Activated naive CD4-positive, alpha-beta T cell treated with anti-CD3 and anti-CD28 coated beads, Interleukin-2, amount 50 U/mL, for 72 hours (primary cell): ENCODE results near the gene UBE2E2. TPM values are rescaled to one million over a fixed set of nuclear protein-coding genes. Genes with fewer than 3 reads are reported as not detected.

Source experiments
- ATAC-seq, 2 donors: fragments of 150-1000 bp; cut with Tn5 transposase; 2 replicates each; pipeline ENCODE4 v1.10.0; 2021; ENCODE audit warnings: mild to moderate bottlenecking in 2 of 2, moderate library complexity in 2 of 2
- DNase-seq, 2 donors: peaks; one replicate each; pipeline ENCODE4 v3.0.0; 2021 to 2022; ENCODE audit warnings: low spot score in 2 of 2
- H3K27ac Mint-ChIP-seq, 2 donors: one replicate each; pipeline ENCODE4 v1.8.0; 2022; ENCODE audit warnings: mild to moderate bottlenecking in 2 of 2, mixed read lengths in 2 of 2
- H3K36me3 Mint-ChIP-seq, 2 donors: one replicate each; pipeline ENCODE4 v1.8.0; 2022; ENCODE audit warnings: mixed read lengths in 2 of 2
- H3K9me3 Mint-ChIP-seq, 2 donors: one replicate each; pipeline ENCODE4 v1.8.0; 2022; ENCODE audit warnings: mixed read lengths in 2 of 2
- total RNA-seq, 2 donors: library from RNA; stranded (reverse); gene quantifications; one replicate each; pipeline ENCODE4 v1.2.3, GENCODE V29; 2022

UBE2E2 gene
- total RNA-seq, 2 donors from 2014 or later, result 4.7 to 18.3 TPM

DNA sequence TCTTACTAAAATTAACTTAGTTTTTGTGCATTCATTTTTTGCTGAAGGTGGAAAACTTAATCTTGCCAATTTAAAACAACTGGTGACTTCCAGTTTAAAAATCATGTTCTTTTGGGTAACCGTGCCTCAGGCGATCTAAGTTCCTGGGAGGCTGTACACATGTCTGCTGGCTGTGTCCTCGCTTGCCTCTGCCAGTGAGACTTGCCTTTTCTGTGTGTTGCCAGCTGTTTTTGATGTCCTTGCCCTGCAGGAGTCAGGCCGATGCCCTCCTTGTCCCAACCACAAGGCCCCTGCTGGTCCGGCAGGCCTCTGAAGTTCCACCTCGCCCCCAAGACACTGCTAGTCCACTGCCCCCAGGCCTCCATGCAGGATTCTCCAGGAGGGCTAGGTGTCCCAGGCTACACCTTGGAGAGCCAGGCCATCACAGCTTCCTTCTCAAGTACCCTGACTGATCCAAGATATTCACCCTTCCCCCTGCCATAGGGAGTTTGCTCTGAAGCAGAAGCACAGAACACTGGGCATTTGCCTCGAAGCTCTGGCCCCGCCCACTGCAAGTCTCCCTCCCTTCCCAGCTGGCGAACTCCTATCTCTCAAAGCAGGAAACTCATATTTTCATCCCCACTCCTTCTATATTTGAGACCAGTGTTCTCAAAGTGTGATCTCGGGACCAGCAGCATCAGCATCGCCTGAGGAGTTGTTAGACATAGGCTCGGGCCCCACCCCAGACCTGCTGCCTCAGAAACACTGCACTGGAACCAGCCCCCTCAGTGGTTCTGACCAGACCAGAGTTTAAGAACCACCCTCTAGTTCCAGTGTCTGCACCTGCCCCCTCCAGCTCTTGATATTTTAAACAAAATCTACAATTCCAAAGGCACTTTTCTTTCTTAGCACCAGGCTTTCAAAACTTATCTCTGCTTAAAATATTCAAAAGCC is 416.8 kb downstream of the UBE2E2 start:
- Mint-ChIP-seq H3K9me3 (peaks cover 12 to 16% of the 10 kb centered on the region in 2 donors), H3K27ac (no peak overlapping the region), H3K36me3 (peaks cover 15 to 16% of the 10 kb centered on the region in 2 donors)
- DNase-seq (no peak), ATAC-seq (no peak)

DNA sequence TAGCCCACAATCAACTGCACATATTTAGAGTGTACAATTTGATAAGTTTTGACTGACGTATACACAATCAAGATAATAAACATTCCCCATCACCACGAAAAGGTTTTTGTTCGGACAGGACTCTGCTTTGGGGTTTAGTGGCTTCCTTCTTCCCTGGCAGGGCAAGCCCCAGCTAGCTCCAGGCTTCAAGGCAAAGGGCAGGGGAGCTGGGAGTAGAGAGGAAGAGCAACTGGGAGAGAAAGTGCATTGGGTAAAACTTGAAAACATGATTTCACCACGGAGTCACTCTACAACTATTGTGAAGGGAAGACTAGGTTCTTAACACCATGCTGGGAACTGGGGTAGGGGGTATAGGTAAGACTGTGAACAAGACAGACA is 417.5 kb downstream of the UBE2E2 start:
- Mint-ChIP-seq H3K36me3 (peaks cover 15 to 16% of the 10 kb centered on the region in 2 donors), H3K9me3 (peaks cover 16% of the 10 kb centered on the region in 2 donors), H3K27ac (no peak overlapping the region)
- no peak for DNase-seq
- no peak for ATAC-seq

DNA sequence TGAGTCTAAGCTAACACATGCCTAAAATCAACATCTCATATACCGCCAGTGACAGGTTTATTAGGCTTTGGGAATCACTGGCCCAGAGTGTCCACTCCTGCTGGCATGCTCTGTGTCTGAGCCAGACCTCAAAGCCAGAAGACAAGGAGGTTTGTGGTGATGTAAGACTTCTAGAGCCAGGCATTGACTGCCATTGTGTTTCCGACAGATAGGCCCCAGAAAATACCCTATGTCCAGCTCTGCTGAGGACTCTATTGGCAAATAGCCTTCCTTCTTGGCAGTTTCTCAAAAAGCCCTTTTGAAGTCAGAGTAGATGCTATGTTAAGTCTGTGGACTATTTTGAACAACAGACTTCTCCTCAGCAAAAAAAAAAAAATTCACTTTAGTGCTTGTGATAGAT is 420.7 kb downstream of the UBE2E2 start:
- ATAC-seq (no peak), DNase-seq (no peak)
- H3K27ac Mint-ChIP-seq, result no peak overlapping the region
- peaks cover 0 to 6% of the 10 kb centered on the region in 2 donors for H3K36me3 Mint-ChIP-seq
- peaks cover 13% of the 10 kb centered on the region in 2 donors for H3K9me3 Mint-ChIP-seq

DNA sequence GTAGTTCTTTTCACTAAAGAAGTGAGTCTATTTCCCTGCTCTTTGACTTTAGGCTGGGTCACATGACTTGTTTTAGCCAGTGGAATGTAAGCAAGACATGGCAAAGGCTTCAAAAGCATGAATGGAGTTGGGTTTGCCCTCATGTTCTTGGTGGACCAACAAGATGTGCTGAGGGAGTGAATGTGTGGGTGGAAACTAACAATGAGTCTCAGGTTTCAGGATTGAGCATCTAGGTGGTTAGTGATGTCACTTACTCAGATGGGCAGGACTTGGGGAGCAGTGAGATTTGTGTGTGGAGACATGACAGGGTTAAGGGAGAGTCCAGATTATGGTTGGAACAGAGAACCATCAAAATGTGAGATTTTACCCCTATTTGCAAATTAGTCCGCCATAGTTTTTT is 421.2 kb downstream of the UBE2E2 start:
- Mint-ChIP-seq H3K36me3 (peaks cover 0 to 6% of the 10 kb centered on the region in 2 donors), H3K27ac (no peak overlapping the region), H3K9me3 (peaks cover 13% of the 10 kb centered on the region in 2 donors)
- ATAC-seq (peak; percentile 61 to 72), DNase-seq (no peak)

DNA sequence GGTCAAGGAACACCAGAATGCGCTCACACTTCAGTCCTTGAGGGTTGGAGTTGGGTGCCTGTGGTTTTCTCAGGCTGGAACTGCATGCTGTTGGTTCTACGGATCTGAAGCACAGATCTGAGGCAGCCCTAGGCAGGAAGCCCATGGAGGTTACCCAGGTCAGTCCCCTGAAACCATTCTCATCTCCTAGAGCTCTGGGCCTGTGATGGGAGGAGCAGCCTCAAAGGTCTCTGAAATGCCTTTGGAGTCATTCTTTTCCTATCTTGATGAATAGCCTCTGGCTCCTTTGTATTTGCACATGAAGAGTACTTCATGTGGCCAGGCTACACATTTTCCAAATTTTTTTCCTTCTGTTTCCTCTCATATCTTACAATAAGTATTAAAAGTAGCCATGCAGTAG is 423.3 kb downstream of the UBE2E2 start:
- Mint-ChIP-seq H3K9me3 (peaks cover 13% of the 10 kb centered on the region in 2 donors), H3K27ac (no peak overlapping the region), H3K36me3 (peaks cover 0 to 6% of the 10 kb centered on the region in 2 donors)
- DNase-seq (no peak), ATAC-seq (no peak)

DNA sequence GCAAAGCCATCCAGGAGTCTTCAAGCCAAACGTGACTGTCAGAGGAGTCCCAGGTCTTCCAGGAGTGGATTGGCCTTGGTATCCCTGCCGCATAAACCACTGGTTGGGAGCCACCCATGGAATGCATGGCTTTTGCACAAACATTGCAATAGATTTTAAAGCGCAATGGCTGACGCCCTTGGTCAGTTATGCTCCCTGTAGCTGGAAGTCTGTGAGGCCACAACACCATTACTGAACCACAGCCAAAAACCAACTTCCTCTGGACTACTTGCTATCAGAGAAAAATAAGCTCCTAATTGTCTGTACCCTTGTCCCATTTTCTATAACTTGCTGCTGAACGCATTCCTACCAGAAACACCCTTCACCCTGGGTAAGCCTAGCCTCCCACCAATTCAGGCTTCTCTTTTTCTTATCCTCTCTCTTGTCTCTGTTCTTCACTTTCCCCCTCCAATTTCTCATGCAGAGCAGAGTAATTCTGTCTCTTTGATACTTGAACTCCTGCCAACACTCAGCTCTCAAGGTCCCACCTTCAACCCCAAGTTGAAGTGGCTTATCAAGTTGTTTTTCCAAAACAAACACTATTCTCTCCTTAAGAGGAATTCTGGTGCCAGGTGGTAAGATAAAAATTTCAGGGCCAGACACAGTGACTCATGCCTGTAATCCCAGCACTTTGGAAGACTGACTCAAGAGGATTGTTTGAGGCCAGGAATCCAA is 426.2 kb downstream of the UBE2E2 start:
- Mint-ChIP-seq H3K36me3 (no peaks in the 10 kb centered on the region), H3K27ac (no peak overlapping the region), H3K9me3 (peaks cover 6 to 12% of the 10 kb centered on the region in 2 donors)
- ATAC-seq (no peak), DNase-seq (no peak)

DNA sequence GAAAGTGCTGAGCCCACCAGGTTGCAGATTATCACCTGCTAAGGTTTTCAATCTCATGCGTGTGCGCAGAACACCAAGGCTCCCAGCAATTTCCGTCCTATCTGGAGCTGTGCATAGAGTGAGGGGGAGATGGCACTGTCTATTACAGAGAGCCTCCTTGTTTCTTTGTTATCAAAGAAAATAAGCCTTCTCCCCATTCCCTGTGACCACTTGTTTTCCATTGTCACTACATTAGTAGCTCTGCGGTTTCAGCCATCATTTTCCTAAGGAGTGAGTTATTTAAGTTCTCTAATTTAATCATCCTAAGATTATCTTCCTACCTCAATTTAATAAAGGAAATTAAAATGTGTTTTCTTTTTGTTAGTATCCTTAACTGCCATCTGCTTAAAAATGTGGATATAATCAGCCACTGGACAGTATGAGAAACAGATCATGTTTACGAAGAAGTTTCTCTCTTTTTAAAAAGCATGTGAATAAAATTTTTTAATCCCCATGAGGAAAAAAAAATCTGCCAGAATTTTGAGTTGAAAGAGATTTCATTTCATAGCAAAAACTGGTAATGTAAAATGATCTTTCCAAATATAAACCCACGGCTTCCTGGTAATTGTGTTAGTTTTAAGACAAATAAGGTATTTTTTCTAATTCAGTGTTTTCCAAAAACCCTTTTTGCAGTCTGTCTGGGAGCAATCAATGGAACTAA is 430.3 kb downstream of the UBE2E2 start:
- no peak overlapping the region for H3K27ac Mint-ChIP-seq
- DNase-seq (no peak), ATAC-seq (no peak)
- no peaks in the 10 kb centered on the region for H3K9me3 Mint-ChIP-seq
- no peaks in the 10 kb centered on the region for H3K36me3 Mint-ChIP-seq

DNA sequence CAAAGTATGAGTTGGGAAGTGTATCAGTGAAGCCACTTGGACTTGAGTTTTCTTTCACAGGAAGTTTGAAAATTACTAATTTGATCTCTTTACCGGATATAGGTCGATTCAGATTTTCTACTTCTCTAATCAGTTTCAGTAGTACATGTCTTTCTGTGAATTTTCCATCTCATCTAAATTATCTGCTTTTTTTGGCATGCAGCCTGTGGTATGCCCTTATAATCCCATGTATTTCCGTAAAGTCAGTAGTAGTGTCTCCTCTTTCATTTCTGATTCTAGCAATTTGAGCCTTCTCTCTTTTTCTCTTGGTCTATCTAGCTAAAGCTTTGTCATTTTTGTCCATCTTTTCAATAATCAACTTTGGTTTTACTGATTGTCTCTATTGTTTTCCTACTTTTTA is 434.2 kb downstream of the UBE2E2 start:
- ATAC-seq (no peak), DNase-seq (no peak)
- H3K36me3 Mint-ChIP-seq, result no peaks in the 10 kb centered on the region
- H3K9me3 Mint-ChIP-seq, result no peaks in the 10 kb centered on the region
- H3K27ac Mint-ChIP-seq, result no peak overlapping the region

DNA sequence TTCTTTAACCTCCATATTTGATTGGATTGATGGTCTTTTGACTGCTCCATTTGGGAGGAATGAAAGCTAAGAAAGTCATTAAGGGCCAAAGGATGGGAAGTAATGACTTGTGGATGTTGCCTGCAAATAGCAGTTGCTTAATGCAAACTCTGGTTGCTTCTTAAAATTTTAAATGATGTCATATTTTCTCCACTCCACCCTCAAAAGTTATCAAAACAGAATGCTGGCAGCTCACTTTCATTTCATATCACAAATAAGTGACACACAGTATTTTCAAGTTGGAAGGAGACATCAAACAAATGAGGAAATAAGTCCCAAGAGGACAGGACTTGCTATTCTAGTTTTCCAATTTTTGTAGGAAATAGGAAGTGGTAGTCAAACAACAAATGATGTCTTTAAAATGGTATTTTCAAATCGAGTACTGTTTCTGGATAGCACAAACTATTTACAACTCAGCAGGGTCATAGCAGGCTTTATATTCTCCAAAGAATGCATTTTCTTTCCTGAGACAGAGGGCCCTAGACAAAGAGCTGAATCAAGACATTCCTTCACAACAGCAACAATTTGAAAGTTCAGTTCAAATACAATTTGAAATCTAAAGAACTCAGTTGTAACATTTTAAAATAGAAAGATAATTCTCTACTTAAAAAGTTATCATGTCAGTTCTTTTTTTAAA is 437.5 kb downstream of the UBE2E2 start:
- Mint-ChIP-seq H3K36me3 (peaks cover 0 to 6% of the 10 kb centered on the region in 2 donors), H3K27ac (no peak overlapping the region), H3K9me3 (peaks cover 0 to 7% of the 10 kb centered on the region in 2 donors)
- no peak for ATAC-seq
- no peak for DNase-seq
